Gastroesophageal sphincter (tissue), 4 donors: ENCODE measurements around the gene DDC. TPM values are rescaled to one million over a fixed set of nuclear protein-coding genes. Genes with fewer than 3 reads are reported as not detected.

Experiments used
- ATAC-seq: fragments of 150-250 bp; one replicate; pipeline ENCODE4 v1.9.1; 2016; ENCODE audit warnings: mild to moderate bottlenecking, moderate library complexity
- H3K27ac ChIP-seq, 4 donors: fragments of 200-600 bp; sonication (generic) in 3 of 4; 1 replicate in 3 of 4; 2 replicates in 1 of 4; pipeline ENCODE4 v1.5.1; 2016 to 2019
- H3K27me3 ChIP-seq: fragments of 200-600 bp; sonication (generic); one replicate; pipeline ENCODE4 v1.5.1; 2019
- H3K36me3 ChIP-seq, 2 donors: fragments of 200-600 bp; sonication (generic); one replicate each; pipeline ENCODE4 v1.5.1; 2019; ENCODE audit warnings: control low read depth in 1 of 2
- H3K4me1 ChIP-seq, 3 donors: fragments of 200-600 bp; sonication (generic); 1 replicate in 2 of 3; 2 replicates in 1 of 3; pipeline ENCODE4 v1.5.1; 2016 to 2019; ENCODE audit warnings: control low read depth in 2 of 3
- H3K4me3 ChIP-seq, 2 donors: fragments of 200-600 bp; sonication (generic); one replicate each; pipeline ENCODE4 v1.5.1; 2019; ENCODE audit warnings: mild to moderate bottlenecking in 1 of 2, moderate library complexity in 1 of 2
- H3K9me3 ChIP-seq, 3 donors: fragments of 200-600 bp; sonication (generic); one replicate each; pipeline ENCODE4 v1.5.1; 2017 to 2019; ENCODE audit warnings: control low read depth in 2 of 3
- CTCF ChIP-seq, 4 experiments: fragments of 200-600 bp in 2 of 4; fragments of 450-650 bp in 2 of 4; sonication (generic) in 1 of 4; IDR thresholded peaks; one replicate each; pipeline ENCODE4 v1.5.1; 2017 to 2019; ENCODE audit warnings: antibody characterized with exemption in 4 of 4, mild to moderate bottlenecking in 2 of 4, moderate library complexity in 2 of 4
- EP300 ChIP-seq: sonication (generic); formaldehyde crosslinking; IDR thresholded peaks from one replicate; pipeline ENCODE4 v1.6.1; 2017; ENCODE audit warnings: antibody characterized with exemption, mild to moderate bottlenecking
- POLR2A ChIP-seq, 2 donors: fragments of 450-650 bp; IDR thresholded peaks; one replicate each; pipeline ENCODE4 v1.6.1; 2017; ENCODE audit warnings: antibody characterized with exemption in 2 of 2, mild to moderate bottlenecking in 2 of 2, moderate library complexity in 1 of 2
- POLR2AphosphoS5 ChIP-seq: sonication (generic); formaldehyde crosslinking; IDR thresholded peaks from one replicate; pipeline ENCODE4 v1.6.1; 2017; ENCODE audit warnings: antibody characterized with exemption
- WGBS, 2 donors: methylation state at CpG; one replicate each; pipeline ENCODE4 v1.1.5; 2018; ENCODE audit warnings: low coverage in 1 of 2; 5-methylcytosine and 5-hydroxymethylcytosine counted together
- total RNA-seq, 4 donors: library from RNA; depleted of rRNA; stranded (reverse); fragments of >200 nt; gene quantifications; one replicate each; pipeline ENCODE4 v1.1.0, GENCODE V29; 2016

Gene DDC
- total RNA-seq, 4 donors from 2014 or later, result not detected

- no peak for TF ChIP-seq EP300
Observed at GRCh38 chr7:50508471-50508943, 56.7 kb downstream of the DDC start.

GRCh38 chr7:50507898-50508470 is 57.2 kb downstream of the DDC start:
- Histone ChIP-seq H3K4me1 (peaks cover 0 to 3% (median 3%) of the 10 kb centered on the region in 3 donors), H3K27me3 (peaks cover 6% of the 10 kb centered on the region), H3K36me3 (no peaks in the 10 kb centered on the region), H3K27ac (no peak overlapping the region), H3K9me3 (no peaks in the 10 kb centered on the region), H3K4me3 (no peak overlapping the region)
- whole genome bisulfite sequencing, 2 donors, result no CpG with 5 or more reads among the region's 7 CpGs
- TF ChIP-seq POLR2AphosphoS5 (no peak), POLR2A (IDR thresholded peaks at IDR 0.05) (no peak), CTCF (IDR thresholded peaks at IDR 0.05) (no peak), EP300 (no peak)
- ATAC-seq, result no peak

More at GRCh38 chr7:50508471-50508943, 56.7 kb downstream of the DDC start:
- Histone ChIP-seq H3K9me3 (no peaks in the 10 kb centered on the region), H3K36me3 (no peaks in the 10 kb centered on the region), H3K4me3 (no peak overlapping the region), H3K27ac (no peak overlapping the region), H3K27me3 (peaks cover 9% of the 10 kb centered on the region), H3K4me1 (no peaks in the 10 kb centered on the region)
- WGBS, 2 donors, result 57 to 83% methylated on average over 1 of the region's 5 CpGs
- ATAC-seq, result no peak

- no peaks in the 10 kb centered on the region for H3K27me3 ChIP-seq
- 60 to 65% methylated on average over 3 to 4 of the region's 10 CpGs for WGBS, 2 donors
- no peaks in the 10 kb centered on the region for H3K36me3 ChIP-seq
- no peaks in the 10 kb centered on the region for H3K9me3 ChIP-seq
- no peak for ATAC-seq
- TF ChIP-seq EP300, result no peak
- TF ChIP-seq CTCF (IDR thresholded peaks at IDR 0.05), result no peak
- TF ChIP-seq POLR2AphosphoS5, result no peak
- TF ChIP-seq POLR2A (IDR thresholded peaks at IDR 0.05), result no peak
- H3K27ac ChIP-seq, result no peak overlapping the region
- no peak overlapping the region for H3K4me3 ChIP-seq
- peaks cover 0 to 17% (median 8%) of the 10 kb centered on the region in 3 donors for H3K4me1 ChIP-seq
Observed at GRCh38 chr7:50505553-50506210, 59.5 kb downstream of the DDC start.

- no peaks in the 10 kb centered on the region for H3K36me3 ChIP-seq
- no peak for ATAC-seq
- peaks cover 0 to 17% (median 8%) of the 10 kb centered on the region in 3 donors for H3K4me1 ChIP-seq
- H3K27ac ChIP-seq, result no peak overlapping the region
- no peaks in the 10 kb centered on the region for H3K27me3 ChIP-seq
- 71 to 85% methylated on average over 7 to 12 of the region's 12 CpGs for WGBS, 2 donors
- no peak overlapping the region for H3K4me3 ChIP-seq
- TF ChIP-seq POLR2A (IDR thresholded peaks at IDR 0.05) (no peak), EP300 (no peak), POLR2AphosphoS5 (no peak), CTCF (IDR thresholded peaks at IDR 0.05) (no peak)
- no peaks in the 10 kb centered on the region for H3K9me3 ChIP-seq
Observed at GRCh38 chr7:50504646-50505546, 60.3 kb downstream of the DDC start.

- Histone ChIP-seq H3K27me3 (peaks cover 5% of the 10 kb centered on the region), H3K9me3 (no peaks in the 10 kb centered on the region), H3K27ac (peak overlapping the region; percentile 57 to 75 (median 74)), H3K36me3 (no peaks in the 10 kb centered on the region), H3K4me1 (peaks cover 0 to 17% (median 8%) of the 10 kb centered on the region in 3 donors), H3K4me3 (no peak overlapping the region)
- ATAC-seq, result no peak
- 73 to 100% methylated on average over 1 to 2 of the region's 5 CpGs for WGBS, 2 donors
- TF ChIP-seq CTCF (IDR thresholded peaks at IDR 0.05), result no peak
- no peak for TF ChIP-seq POLR2A (IDR thresholded peaks at IDR 0.05)
Observed at GRCh38 chr7:50502947-50503346, 62.3 kb downstream of the DDC start.
